GM21529 (cell line): Measurements from ENCODE around the gene KLHL42.
A peak's percentile ranks its signal among the peaks of the same experiment; 100 is the strongest.
"Not testable (repeated sequence)": the region's sequence is repeated elsewhere in the genome, so short reads cannot be mapped to it uniquely, and the experiment has no call there.

Experiments used
- ATAC-seq: cut with Tn5 transposase; IDR thresholded peaks from one replicate; pipeline ENCODE4 v1.9.1; 2021; ENCODE audit not compliant: unreplicated experiment

KLHL42 gene

DNA sequence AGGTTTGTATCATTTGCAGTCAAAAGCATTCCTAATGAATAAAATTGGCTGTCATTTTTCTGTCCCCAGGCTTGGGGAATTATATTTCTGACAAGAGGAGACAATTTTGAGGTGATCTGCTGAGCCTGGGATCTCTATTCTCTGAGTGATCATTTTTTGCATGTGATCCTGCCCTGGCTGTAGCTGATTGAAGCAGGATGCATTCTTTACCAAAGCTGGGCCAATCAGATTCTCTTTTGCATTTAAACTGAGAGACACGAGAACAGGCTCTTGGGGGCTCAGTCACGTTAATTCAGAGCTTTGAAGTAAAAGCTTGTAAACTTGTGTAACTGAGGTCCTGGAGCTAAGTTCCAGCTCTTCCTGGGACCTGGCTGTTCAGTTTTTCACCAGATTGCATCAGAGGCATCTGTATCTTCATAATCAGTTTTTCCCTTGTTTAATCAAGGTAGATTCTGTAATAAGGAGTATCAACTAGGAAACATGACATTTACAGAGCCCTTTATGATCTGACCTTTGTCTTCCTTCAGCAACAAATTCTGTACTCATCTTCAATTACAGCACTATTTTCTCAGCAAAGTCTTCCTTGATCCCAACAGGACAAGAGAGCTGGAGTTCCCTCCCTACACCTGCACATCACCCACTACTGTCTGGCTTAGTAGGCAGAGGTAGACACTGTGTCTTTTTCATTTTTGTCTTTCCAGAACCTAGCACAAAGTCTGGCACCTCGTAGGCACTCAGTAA, 35.0 kb downstream of the KLHL42 start:
- no peak for ATAC-seq

DNA sequence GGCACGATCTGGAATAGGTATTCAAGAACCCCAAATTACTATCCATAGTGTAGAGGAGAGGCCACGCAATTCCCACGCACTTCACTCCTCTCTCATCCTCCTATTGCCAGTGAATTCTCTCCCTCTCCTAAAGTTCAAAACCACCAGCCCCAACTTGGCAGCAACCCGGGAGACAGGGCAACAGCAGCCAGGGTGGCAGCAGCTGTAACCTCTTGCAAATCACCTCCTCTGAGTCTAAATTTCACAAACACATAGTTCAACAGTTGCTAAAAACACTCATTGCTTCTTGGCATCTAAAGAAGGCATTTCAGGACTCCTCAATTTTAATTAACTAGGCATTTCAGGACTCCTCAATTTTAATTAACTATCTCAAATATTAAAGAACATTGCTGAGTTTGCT, 37.7 kb downstream of the KLHL42 start:
- no peak for ATAC-seq

DNA sequence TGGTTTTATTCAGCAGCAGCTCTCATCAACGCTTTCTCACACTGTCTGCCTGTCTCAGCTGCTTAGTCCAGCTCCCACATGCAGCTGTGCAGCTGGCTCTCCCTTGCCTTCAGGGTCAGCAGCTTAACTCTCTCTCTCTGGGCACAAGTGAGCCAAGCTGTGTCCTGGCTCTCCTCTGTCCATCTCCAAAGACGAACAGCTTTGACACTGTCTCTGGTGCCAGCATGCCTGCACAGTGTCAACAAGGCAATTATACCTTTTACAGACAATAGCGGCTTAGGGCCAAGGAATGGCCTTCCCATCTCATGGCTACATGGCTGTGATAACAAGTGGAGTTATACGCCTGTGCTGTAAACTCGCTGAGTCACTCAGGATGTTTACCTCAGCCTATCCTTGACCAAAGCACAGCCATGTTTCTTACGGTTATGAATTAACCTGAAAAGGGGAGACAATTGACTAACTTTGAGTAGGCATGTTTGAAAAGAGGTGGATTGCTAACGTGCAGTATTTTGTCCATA, 38.4 kb downstream of the KLHL42 start:
- no peak for ATAC-seq

DNA sequence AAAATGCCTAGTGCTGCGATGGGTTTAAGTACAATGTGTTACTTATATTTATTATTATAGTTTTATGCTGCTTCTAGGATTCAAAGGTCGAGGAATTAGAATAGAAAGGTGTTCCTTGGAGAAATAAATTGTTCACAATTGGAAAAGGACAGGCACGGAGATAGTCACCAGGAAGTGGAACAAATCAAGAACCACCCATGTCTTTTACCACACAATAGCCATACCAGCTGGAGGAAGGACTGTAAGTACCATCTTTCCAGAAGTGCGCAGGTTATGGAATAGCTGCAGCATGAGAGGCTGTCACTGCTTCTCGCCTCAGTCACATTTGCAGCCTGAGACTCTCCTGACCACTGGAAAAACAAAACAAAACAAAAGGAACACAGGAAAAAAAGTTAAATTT, 40.5 kb downstream of the KLHL42 start:
- ATAC-seq: no peak

DNA sequence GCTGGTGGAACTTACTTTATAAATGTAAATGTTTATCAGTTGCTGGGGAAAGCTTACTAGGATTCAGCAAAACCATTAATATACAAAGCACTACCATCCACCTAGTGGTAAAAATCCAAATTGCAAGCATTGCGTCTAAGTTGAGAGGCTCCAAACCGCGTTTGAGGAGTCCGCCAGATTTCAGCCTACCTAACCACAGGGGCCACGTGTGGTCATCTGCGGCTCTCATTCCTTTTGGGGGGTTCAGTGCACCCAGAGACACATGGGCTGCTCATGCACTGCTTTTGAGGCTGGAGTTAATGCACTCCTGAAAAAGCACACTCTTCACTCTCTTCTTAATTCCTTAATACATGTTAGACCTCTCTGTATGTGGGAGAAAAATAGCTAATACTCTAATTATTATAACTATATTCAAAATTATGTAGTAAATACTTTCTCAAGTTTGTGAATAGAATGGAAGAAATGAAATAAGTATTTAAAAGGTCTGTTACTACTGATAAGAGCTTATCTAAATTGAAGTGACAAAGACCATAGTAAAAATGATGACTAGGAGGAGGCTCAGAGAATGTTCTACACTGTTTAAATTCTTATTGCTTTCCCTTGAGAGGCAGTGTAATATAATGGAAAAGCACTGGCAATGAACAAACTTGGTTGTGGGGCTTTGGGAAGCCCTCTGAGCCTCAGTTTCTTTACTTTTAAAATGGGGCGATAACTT, 41.4 kb downstream of the KLHL42 start:
- peak; percentile 15 for ATAC-seq

DNA sequence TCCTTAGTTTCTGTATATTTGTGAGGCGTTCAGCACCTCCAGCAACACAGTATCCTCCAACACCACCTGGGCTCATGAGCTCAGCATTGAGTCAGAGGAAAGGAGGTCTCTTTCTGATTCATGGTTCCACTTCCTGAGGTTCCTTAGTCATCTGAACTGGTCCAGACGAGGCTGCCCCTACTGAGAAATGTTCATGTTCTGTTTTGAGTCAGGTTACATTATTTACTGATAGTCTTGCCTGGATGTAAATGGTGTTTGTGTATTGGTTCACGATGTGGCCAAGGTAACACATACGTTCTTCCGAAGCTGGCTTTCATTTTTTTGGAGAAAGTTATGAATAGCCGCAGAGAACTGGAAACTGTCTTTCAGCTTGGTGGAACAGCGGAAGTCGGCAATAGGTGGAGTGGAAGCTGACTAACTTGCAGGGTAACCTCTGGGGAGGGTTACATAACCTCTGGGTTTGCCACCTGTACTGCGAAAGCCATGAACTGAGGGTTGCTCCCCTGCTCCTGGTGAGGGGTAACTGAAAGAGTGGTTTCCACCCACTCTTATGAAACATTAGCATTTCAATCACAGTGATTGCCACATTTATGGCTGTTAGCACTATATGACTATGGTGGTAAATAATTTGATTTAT, 42.2 kb downstream of the KLHL42 start:
- ATAC-seq: peak; percentile 76

DNA sequence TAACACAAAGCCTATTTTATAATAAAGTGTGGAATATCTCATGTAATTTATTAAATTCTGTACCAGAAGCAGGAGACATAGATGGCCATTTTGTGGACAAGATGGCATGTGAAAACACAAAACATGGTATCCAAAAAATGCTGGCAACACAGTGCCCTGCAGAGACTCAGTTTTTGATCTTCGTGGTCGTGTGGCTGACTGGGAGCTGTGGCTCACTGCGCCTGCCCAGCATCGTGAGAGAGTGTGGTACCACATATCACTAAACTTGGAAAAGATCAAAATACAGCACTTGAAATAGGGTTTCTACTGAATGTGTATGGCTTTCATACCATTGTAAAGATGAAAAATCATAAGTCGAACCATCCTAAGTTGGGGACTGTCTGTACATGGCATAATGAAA, 43.0 kb downstream of the KLHL42 start:
- no peak for ATAC-seq

DNA sequence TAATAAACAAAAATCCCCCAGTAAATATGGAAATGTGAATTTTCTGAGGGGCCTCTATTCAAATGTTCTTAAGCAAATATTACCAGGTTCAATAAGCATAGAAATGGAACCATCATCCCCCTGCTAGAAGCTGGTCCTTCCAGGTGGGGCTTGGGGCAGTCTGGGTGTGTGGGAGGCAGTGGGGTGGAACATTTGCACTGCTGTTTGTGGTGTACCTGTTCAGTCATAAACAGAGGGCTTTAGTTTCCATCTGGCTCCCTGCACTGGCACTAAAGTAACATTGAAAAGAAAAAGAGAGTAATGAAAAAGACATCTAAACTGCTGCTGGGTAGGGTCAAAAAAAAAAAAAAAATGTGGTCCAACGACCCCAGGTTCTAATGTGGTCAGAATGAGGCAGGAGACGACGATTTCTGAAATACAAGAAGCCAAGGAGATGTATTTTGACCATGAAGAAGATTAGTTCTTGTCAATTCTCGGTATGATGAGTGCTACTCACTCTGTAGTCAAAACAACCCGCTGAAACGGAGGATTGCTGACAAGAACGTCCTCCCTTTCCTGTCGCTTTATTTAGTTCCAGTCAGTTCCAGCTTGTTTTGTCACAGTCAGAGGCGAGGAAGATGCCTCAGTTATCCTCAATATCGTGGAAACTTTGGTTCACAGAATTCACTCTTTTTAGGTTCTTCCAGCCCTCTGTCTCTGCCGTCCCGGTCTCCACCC, 44.3 kb downstream of the KLHL42 start:
- peak; percentile 69 for ATAC-seq

DNA sequence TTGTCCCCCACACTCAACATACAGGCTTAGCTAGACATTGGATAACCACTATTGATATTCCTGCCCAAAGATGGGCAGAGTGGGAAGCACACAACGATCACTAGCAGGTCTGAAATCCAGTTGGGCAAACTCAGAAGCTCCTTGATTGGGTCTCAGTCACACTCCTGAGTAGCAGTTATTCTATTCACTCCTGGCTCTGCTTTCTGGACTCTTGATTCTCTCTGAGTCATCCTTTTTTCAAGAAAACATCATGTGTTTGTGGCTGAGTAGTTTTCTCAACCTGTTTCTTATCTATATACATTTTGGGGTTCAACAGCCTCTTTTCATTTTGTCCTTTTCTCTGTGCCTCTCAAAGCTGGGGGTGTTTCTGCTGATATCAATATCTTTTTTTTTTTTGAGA, 46.0 kb downstream of the KLHL42 start:
- ATAC-seq: no peak

DNA sequence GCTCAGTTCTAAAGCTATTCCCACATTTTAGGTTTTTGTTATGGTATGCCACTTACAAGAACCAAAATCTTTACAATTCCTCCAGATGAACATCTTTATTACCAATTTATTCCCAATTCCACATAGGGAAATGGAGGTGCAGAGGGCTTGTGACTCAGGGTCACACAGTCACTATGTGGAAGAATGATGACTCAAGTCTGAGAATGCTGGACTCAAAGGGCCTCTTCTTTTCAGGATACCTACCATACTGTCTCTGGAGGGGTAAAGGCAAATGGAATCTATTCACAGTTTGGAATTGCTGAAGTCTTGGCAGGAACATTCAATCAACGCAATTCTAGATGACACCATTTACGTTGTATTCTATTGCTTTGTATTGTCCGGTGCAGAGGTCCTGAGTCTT, 48.2 kb downstream of the KLHL42 start:
- no peak for ATAC-seq

DNA sequence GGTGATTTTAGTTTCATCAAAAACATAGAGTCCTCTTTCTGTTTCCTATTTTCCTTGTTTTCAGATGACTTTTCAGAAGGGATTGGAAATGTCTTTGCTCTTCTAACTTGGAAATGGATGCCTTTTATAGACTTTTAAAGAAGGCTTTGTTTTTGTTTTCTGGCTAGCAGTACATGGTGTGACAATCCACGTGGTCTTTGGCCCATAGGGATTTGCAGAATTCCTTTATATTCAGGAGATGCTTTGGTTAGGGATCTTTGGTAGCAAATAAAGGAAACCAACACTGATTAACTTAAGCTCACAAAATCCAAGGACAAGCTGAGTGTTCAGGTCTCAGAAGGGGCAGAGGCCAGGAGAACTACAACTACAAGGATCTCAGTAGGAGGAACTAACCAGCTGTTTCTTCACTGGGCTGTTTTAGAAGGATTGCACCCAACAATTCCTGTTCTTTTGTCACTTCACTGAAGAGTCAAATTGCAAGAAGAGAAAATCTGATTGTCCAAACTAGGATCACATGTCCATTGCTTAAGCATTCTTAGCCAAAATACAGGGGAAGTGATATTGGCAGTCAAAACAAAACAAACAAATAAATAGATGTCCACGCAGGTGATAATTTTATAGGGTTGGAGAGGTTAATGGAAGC, 58.6 kb downstream of the KLHL42 start:
- no peak for ATAC-seq

DNA sequence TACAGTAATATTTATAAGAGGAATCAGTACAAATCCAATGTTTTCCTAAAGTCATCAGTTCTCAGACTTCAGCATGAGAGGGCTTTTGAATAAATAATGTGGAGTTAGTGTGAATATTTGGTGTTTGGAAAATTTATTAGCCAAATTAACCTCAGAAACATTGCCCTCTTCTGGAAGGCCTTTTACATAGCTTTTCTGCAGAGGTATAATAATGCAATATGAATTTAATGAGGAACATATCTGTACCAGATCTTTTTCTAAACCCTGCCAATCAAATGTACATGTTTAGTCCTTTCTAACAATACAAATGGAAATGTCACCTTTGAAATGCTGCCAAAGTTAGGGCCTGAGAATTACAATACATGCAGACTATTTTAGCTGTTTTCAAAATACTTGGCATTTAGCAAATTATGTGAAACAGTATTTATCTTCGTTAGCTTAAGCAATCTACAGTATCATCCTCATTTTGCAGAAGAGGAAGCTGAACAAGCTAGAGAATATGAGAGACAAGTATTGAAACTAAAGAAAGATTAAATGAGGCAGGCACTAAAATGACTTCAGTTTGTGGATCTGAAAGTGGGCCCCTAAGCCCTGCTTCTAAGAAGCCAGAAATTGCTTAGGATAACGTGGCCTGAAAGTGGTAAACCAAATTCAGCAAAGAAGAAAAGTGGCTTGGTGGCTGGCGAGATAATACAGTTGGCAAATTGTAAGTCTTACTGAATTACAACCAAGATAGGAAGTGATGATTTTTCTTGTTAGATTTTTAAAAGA, 60.4 kb downstream of the KLHL42 start:
- no peak for ATAC-seq

DNA sequence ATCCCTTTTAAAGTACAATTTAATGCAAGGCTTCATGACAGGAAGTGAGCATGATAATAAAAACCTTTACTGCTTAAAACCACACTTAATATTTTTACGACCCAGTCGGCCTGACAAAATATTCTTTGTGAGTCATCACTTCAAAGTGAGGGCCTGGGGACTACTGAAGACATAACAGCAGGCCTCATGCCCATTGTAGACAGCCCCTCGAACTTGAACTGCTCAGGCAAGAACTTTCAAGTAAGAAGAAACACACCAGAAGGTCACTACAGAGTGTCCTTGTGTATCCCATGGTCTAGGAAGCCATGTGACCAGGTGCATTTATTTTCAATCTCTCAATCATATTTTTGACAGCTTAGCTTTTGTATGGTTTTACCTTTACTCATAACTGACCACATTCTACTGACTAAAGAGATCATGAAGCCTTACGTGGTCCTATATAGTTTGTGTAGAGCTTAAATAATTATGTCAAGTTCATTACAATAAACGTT, 61.4 kb downstream of the KLHL42 start:
- no peak for ATAC-seq

DNA sequence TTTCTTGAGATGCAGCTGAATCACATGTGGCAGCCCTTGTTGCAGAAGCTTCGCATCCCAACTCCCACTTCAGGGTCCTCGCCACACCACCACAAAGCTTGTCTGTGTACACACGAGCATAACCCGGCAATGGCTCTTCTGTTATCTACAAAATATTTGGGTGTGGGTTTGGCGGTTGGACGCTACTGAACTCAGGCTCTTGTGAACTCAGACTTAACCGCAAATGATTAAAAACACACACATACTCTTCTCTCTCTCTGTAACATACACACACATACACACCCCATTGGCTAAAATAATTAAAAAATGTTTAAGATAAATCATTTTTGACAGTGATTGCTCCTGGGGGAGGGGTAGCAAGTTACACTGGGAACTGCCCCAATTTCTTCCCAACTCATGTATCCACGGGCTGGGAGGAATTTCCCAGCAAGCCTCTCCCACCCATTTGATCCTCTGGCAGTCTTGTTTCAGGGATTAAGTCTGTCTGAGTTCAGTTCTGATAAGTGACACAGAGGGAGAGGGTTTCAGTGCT, 63.7 kb downstream of the KLHL42 start:
- no peak for ATAC-seq

DNA sequence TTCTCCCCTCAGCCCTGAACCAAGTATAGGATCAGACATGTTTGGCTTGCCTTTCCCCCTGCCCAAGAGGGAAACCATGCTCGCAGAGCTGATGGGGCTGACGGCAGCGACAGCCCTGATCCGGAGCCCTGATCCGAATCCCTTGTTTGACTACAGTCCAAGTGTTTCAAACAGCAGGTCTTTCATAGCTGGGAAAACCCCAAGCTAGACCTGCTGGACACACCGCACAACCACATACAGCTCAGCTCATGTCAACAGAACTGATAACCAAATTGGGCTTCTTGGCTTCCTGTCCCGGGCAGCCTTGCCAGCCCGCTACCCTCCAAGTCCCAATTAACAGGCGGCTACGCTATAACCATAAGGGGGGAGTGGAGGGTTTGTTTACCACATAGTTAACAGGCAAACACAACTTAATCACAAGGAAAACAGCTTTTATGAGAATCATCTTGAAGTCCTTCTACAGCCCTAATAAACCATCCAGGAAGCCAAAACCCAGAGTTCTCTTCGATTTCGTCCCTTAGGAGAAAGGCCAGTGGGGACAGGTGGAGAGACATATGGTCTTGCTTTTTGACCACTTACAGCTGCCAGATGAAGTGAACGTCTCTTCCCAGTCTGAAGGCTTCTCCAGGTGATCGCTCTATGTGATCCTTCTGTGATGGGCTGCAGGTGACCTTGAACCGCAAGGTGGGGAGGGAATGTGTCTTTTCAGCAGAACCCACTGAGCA, 64.5 kb downstream of the KLHL42 start:
- no peak for ATAC-seq

DNA sequence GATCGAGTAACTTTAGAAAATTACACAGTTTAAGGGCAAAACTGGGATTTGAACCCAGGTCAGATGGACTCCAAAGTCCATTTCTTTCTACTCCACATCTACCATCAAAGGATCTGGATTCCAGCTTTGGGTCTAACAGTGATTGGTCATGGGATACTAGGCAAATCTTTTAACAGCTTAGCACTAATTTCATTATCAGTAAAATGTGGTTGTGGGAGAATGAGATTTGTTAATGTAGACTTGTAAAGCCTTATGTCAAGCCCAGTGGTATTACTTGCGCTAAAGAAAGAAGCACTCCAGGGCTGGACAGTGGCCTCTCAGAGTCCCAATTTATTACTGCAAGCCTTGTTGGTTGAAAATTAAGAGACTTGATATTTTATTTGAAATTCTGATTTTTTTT, 65.2 kb downstream of the KLHL42 start:
- ATAC-seq: no peak

DNA sequence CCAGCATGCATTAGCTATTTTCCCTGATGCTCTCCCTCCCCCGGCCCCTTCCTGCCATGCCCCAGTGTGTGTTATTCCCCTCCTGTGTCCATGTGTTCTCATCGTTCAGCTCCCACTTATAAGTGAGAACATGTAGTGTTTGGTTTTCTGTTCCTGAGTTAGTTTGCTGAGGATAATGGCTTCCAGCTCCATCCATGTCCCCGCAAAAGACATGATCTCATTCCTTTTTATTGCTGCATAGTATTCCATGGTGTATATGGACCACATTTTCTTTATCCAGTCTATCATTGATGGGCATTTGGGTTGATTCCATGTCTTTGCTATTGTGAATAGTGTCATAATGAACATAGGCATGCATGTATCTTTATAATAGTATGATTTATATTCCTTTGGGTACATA, 65.7 kb downstream of the KLHL42 start:
- ATAC-seq: not testable (repeated sequence)

DNA sequence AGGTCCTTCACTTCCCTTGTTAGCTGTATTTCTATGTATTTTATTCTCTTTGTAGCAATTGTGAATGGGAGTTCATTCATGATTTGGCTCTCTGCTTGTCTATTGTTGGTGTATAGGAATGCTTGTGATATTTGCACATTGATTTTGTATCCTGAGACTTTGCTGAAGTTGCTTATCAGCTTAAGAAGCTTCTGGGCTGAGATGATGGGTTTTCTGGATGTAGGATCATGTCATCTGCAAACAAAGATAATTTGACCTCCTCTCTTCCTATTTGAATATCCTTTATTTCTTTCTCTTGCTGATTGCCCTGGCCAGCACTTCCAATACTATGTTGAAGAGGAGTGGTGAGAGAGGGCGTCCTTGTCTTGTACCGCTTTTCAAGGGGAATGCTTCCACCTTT, 67.3 kb downstream of the KLHL42 start:
- ATAC-seq: not testable (repeated sequence)

DNA sequence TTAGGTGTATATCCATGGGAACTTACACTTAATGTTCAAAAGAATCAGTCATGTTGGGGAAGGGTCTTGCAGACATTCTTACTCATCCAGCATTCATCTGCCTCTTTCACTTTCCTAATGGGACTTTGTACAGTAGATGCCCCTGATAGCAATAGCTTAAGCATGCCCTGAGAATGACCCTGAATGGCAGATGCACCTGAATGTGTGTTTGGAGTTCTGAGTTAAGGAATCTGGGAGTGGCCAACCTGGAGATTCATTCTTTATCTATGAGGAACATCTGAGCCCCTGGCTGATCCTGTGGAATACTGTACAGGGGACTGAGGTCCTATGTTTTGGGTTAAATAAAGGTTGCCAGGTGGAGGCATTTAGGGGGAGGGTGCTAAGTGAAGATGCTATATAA, 71.3 kb downstream of the KLHL42 start:
- no peak for ATAC-seq
